ENCODE data around the gene CCDC39. TPM values are rescaled to one million over a fixed set of nuclear protein-coding genes. Genes with fewer than 3 reads are reported as not detected.

Gene CCDC39
- polyA plus RNA-seq, 1 experiment: not detected

DNA sequence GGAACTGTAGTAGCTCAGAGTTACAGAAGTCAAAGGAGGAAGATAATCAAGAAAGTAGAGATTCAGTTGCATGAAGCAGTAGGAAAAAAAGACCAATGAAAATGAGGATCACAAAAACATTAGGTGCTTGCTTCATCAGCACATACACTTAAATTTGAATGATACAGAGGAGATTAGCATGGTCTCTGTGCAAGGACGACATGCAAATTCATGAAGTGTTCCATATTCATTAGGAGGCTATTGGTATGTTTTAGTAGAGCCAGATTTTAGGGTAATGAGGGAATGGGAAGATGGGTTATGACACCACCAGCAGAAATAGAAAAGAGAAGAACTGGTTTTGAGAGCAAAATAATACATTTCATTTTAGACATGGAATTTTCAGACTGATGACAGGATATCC lies 98.4 kb downstream of the CCDC39 start:
- POLR2A ChIA-PET: no interaction called here

DNA sequence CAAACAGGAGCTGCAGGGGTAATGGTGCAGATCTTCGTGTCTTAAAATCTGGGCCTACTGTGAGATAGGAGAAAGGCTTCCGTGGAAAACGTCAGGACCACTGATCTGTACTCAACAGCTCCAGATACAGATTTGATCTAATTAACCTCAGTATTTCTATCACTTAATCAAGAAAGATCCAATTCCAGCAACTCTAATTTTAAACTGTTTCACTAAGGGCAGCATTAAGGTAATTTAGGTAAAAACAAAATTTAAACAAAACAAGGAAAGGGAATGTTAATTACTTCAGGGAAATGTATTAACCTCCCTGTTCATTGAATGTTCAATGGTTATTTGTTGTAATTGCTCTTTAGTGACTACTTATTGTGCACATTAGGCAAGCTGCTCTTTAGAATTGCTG lies 103.7 kb downstream of the CCDC39 start:
- ChIA-PET POLR2A (no interaction called here), CTCF (no interaction called here)
- no peak for DNase-seq (ENCODE audit: low read depth)
- H3K4me3 ChIP-seq (ENCODE audit: low read depth, low read length): no peak overlapping the region
- no peaks in the 10 kb centered on the region for H3K27me3 ChIP-seq (ENCODE audit: control insufficient read depth, insufficient read depth, low read length)
- no peaks in the 10 kb centered on the region for H3K36me3 ChIP-seq (ENCODE audit: control insufficient read depth, insufficient read depth, low read length)
- TF ChIP-seq, protein P1, sequence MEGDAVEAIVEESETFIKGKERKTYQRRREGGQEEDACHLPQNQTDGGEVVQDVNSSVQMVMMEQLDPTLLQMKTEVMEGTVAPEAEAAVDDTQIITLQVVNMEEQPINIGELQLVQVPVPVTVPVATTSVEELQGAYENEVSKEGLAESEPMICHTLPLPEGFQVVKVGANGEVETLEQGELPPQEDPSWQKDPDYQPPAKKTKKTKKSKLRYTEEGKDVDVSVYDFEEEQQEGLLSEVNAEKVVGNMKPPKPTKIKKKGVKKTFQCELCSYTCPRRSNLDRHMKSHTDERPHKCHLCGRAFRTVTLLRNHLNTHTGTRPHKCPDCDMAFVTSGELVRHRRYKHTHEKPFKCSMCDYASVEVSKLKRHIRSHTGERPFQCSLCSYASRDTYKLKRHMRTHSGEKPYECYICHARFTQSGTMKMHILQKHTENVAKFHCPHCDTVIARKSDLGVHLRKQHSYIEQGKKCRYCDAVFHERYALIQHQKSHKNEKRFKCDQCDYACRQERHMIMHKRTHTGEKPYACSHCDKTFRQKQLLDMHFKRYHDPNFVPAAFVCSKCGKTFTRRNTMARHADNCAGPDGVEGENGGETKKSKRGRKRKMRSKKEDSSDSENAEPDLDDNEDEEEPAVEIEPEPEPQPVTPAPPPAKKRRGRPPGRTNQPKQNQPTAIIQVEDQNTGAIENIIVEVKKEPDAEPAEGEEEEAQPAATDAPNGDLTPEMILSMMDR (IDR thresholded peaks at IDR 0.05; ENCODE audit: insufficient read depth, low read depth, low read length): no peak

More for the DNA sequence above, 98.4 kb downstream of the CCDC39 start:
- CTCF ChIA-PET: no interaction called here
- no peak for DNase-seq (ENCODE audit: low read depth)
- Histone ChIP-seq H3K4me3 (ENCODE audit: low read depth, low read length) (no peak overlapping the region), H3K27me3 (ENCODE audit: control insufficient read depth, insufficient read depth, low read length) (no peaks in the 10 kb centered on the region), H3K36me3 (ENCODE audit: control insufficient read depth, insufficient read depth, low read length) (no peaks in the 10 kb centered on the region)
- TF ChIP-seq, protein P1 (IDR thresholded peaks at IDR 0.05; ENCODE audit: insufficient read depth, low read depth, low read length): no peak

DNA sequence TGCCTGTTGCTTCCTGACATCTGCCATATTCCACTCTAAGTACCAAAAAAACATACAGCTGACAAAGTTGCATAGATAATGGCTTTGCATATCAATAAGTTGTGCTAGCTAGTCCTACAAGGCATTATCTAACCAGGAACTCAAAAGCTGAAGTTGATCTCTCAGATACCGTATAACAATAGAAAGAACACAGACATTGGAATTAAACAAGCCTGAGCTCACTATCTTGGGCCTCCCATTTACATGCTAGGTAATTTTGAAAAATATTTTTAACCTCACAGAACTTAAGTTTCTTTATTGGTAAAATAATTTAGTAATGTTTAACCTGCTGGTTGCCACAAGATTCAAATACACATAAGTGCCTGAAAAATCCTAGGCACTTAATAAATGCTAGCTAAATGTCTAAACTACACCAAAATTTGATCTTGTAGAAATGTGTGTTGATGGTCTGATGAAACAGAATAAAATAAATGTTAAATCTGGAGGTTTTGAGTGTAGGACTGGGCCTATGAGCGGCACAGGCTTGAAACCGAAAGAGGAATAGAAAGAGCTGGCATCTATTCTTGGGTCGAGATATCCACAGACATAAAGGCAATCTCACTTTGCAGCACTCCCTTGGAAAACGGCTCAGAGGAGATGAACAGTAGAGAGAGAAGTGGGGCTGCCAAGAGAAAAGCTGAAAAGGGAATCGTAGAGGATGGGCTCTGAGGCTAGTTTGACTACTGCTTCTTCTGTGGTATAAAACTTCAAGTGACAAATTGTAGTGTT lies 107.3 kb downstream of the CCDC39 start:
- ChIA-PET POLR2A (no interaction called here), CTCF (no interaction called here)
- no peak for DNase-seq (ENCODE audit: low read depth)
- TF ChIP-seq, protein P1 (IDR thresholded peaks at IDR 0.05; ENCODE audit: insufficient read depth, low read depth, low read length): no peak
- Histone ChIP-seq H3K4me3 (ENCODE audit: low read depth, low read length) (no peak overlapping the region), H3K27me3 (ENCODE audit: control insufficient read depth, insufficient read depth, low read length) (no peaks in the 10 kb centered on the region), H3K36me3 (ENCODE audit: control insufficient read depth, insufficient read depth, low read length) (no peaks in the 10 kb centered on the region)

DNA sequence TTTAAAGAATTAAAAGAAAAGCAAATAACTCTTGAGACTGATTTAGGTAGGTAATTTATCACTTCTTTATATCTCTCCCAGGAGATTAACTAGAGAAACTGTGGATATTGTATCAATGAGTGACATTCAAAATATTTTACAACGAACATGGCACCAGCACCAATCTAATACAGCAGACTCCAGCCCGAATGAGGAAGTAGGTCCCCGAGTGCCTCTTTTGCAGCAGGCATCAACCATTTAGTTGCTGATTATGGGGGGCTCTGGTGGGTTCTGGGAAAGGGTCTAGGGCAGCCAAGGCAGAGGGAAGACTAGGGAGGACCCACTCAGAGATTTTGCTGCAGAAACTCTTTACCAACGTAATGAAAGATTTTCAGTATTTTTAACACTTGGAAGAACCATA lies 109.1 kb downstream of the CCDC39 start:
- H3K4me3 ChIP-seq (ENCODE audit: low read depth, low read length): no peak overlapping the region
- TF ChIP-seq, protein P1 (IDR thresholded peaks at IDR 0.05; ENCODE audit: insufficient read depth, low read depth, low read length): no peak
- ChIA-PET CTCF (no interaction called here), POLR2A (no interaction called here)
- H3K36me3 ChIP-seq (ENCODE audit: control insufficient read depth, insufficient read depth, low read length): no peaks in the 10 kb centered on the region
- no peaks in the 10 kb centered on the region for H3K27me3 ChIP-seq (ENCODE audit: control insufficient read depth, insufficient read depth, low read length)
- DNase-seq (ENCODE audit: low read depth): no peak

DNA sequence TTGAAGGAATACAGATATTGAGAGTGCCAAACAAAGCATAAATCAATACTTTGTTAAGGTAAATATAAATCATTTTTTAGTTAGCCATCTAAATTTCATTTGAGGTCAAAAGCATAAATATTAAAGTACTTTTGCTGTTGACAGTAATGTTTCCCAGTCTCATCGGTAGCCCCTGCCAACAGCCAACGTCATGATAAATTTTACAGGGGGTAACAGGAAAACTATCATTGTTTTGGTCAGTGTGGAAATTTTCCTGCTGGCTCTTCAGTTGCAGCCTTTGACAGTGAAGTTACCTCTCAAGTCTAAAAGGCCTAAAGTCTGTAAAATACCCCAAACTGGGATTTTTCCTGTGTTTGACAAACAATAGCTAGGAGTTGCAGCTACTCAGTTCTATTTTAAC lies 114.6 kb downstream of the CCDC39 start:
- Histone ChIP-seq H3K4me3 (ENCODE audit: low read depth, low read length) (no peak overlapping the region), H3K27me3 (ENCODE audit: control insufficient read depth, insufficient read depth, low read length) (no peaks in the 10 kb centered on the region), H3K36me3 (ENCODE audit: control insufficient read depth, insufficient read depth, low read length) (no peaks in the 10 kb centered on the region)
- DNase-seq (ENCODE audit: low read depth): no peak
- TF ChIP-seq, protein P1 (IDR thresholded peaks at IDR 0.05; ENCODE audit: insufficient read depth, low read depth, low read length): no peak
- POLR2A ChIA-PET: no interaction called here
- CTCF ChIA-PET: no interaction called here

Small RNA genes within 50 kb of the gene (small RNA-seq; reads per million reads assigned to genes)
- not detected for gene AC068298.1 (ENCODE audit: insufficient read length, low read depth, low replicate concordance)
- not detected for gene RNU6-486P (ENCODE audit: insufficient read length, low read depth, low replicate concordance)

Other genes with a start within 250 kb of the CCDC39 start
- 18.0 and 27.3 TPM in 2 replicates for gene TTC14, start 77.3 kb downstream of the CCDC39 start, polyA plus RNA-seq (2011; rRNA removed)
- 111 and 155 TPM in 2 replicates for gene FXR1, start 233.2 kb upstream of the CCDC39 start, polyA plus RNA-seq (2011; rRNA removed)

All from BJ (cell line).